Mononuclear cell (primary cell): ENCODE results near the gene RHCE. TPM values are rescaled to one million over a fixed set of nuclear protein-coding genes. Genes with fewer than 3 reads are reported as not detected.
"Not testable (repeated sequence)": the region's sequence is repeated elsewhere in the genome, so short reads cannot be mapped to it uniquely, and the experiment has no call there.

Experiments used
- H3K27me3 ChIP-seq: 2 replicates; pipeline ENCODE4 v1.6.0; 2011; ENCODE audit warnings: low read length, control low read depth; ENCODE audit not compliant: insufficient read depth
- H3K4me1 ChIP-seq: 2 replicates; pipeline ENCODE4 v1.5.1; 2011; ENCODE audit warnings: mild to moderate bottlenecking, low read length, control low read depth; ENCODE audit not compliant: insufficient read depth
- H3K4me3 ChIP-seq: 2 replicates; pipeline ENCODE4 v1.5.1; 2011; ENCODE audit warnings: mild to moderate bottlenecking, low read length, moderate library complexity
- H3K9me3 ChIP-seq: 2 replicates; pipeline ENCODE4 v1.5.1; 2011; ENCODE audit warnings: low read depth, mild to moderate bottlenecking, control low read depth, low read length
- total RNA-seq: library from RNA; depleted of rRNA; stranded (reverse); fragments of >200 nt; gene quantifications from one replicate; pipeline ENCODE4 v1.2.3, GENCODE V29; 2012

RHCE gene
- total RNA-seq, 1 donor = not detected

DNA sequence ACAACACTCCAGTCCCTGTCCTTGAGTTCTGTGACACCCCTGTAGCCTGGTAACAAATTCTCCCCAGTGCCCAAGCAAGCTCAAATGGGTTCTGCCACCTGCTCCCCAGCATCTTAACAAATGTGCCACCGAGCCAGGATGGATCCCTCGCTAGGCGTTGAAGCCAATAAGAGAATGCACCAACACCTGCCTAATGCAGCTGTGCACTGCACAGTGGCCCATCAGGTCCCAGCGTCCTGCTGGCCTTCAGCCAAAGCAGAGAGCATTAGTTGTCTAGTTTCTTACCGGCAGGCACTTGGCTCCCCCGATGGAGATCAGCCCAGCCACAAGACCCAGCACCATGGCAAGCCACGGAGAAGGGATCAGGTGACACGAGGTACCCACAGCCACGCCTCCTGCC, 31.9 kb downstream of the RHCE start:
- not testable (repeated sequence) for H3K4me1 ChIP-seq, H3K4me3 ChIP-seq, H3K27me3 ChIP-seq, H3K9me3 ChIP-seq

DNA sequence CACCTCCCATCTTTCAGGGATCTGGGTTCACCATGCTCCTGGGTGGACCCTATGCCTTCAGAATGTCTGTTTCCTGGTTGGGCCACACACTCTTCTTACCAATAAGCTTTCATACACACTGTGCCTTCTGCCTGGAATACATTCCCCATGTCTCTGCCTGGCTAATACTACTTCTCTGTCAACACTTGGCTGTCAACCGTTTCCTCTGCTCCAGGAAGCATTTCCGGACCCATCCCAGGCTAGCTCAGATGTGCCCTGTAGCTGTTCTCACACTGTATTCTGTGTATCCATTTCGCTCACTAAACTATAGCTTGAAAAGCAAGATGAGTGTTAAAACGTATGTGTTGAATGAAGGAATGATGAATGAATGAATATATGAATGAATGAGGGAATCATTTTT, 33.5 kb downstream of the RHCE start:
- H3K4me3 ChIP-seq, H3K4me1 ChIP-seq, H3K27me3 ChIP-seq, H3K9me3 ChIP-seq: not testable (repeated sequence)

DNA sequence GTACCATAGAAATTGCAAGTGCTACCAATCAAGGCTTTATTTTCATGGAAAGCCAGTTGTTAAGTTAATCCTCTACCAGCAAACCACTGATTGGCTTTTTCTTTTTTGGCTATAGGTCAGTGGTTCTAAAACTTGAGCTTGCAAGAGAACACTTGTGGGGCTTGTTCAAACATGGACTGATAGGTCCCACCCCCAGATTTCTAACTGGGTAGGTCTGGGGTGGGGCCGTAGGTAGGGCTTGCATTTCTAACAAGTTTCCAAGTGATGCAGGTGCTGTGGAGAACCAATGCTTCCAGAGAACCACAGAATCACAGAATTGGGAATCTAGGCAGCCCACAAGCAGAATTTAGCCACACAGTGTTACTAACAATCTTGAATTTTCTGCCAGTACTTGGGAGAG, 36.8 kb downstream of the RHCE start:
- H3K9me3 ChIP-seq, H3K27me3 ChIP-seq, H3K4me3 ChIP-seq, H3K4me1 ChIP-seq: not testable (repeated sequence)

DNA sequence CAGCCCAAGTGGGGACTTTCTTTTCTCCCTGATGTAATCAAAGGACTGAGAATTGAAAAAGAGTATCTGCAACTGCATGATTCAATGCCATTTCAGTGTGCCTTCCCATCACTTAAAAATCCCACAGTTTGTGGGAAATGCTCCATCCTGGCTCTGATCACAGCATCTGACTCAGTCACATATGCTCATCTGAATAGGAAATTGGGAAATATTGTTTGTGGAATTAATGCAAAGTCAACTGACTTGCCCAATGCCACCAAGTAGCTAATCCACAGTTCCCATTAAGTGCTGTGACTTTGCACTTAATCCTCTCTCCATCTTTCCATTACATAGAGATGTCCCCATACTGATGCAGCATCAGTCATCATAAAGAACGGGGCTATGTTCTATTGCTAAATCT, 37.5 kb downstream of the RHCE start:
- H3K4me1 ChIP-seq, H3K4me3 ChIP-seq, H3K9me3 ChIP-seq, H3K27me3 ChIP-seq: not testable (repeated sequence)

DNA sequence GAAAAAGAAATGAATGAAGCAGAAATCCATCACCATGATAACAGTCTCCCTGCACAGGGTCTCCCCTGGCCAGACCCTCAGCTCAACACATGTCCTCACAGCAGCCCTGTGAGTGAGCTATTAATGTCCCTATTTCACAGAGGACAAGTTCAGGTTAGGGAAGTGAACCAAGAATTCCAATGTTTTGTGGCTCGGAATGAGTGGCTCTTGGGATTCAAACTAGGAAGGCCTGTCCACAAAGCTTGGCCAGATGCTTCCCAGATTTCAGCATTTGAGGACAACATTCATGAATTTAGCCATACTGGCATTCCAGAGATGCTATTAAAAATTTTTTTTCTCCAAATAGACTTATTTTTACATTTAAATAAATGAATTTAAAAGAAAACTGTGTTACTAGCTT, 38.1 kb downstream of the RHCE start:
- not testable (repeated sequence) for H3K9me3 ChIP-seq, H3K27me3 ChIP-seq, H3K4me3 ChIP-seq, H3K4me1 ChIP-seq

DNA sequence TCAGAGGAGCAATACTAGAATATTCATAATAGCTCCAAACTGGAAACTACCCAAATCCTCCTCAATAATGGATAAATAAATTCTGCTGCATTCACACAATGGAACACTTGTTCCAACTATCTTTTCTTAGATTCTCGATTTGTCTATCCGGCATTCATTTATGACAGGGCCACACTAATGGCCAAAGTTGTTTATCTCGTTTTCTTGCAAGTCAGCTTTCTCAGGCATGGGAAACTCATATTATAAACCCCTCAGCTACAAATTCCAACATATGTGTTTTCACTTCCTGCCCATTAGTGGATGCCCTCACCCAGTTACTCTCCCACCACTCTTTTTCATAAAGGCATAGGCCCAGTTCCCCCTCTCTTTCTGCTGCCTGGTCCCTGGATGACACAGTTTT, 42.3 kb downstream of the RHCE start:
- H3K9me3 ChIP-seq, H3K27me3 ChIP-seq, H3K4me1 ChIP-seq, H3K4me3 ChIP-seq: not testable (repeated sequence)

DNA sequence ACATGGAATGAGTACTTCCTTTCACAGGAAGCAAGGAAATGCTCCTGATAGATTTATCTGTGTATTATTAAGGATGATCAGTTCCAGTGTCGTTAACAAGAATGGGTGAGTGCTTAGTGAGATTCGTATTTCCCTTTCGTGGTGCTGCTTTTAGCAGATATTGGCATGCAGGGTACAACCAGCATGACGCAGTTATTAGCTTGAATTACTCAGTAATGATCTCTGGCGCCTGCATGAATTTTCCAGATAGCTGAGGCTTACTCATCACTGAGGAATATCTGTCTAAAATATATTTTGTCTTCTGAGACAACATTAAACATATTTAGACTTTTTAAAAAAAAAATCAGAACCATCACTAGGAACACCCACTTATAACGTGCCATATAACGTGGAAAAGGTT, 48.9 kb downstream of the RHCE start:
- not testable (repeated sequence) for H3K4me1 ChIP-seq, H3K4me3 ChIP-seq, H3K9me3 ChIP-seq, H3K27me3 ChIP-seq

DNA sequence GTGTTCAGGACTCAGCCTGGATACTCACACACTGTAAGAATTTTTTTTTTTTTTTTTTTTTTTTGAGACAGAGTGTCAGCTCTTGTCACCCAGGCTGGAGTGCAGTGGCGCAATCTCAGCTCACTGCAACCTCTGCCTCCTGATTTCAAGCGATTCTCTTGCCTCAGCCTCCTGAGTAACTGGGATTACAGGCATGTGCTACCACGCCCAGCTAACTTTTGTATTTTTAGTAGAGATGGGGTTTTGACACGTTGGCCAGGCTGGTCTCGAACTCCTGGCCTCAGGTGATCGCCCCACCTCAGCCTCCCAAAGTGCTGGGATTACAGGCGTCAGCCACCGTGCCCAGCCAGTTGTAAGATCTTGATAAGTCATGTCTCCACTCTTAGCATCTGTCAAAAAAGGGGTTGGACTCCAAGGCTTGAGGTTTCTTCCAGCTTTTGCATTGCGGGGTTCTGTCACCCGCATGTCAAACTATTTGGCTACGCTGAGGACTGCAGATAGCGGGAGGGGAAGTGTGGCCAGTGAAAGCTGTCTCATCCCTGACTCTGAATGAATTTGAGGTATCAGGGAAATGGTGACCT, 50.8 kb downstream of the RHCE start:
- H3K9me3 ChIP-seq, H3K4me1 ChIP-seq, H3K4me3 ChIP-seq, H3K27me3 ChIP-seq: not testable (repeated sequence)

DNA sequence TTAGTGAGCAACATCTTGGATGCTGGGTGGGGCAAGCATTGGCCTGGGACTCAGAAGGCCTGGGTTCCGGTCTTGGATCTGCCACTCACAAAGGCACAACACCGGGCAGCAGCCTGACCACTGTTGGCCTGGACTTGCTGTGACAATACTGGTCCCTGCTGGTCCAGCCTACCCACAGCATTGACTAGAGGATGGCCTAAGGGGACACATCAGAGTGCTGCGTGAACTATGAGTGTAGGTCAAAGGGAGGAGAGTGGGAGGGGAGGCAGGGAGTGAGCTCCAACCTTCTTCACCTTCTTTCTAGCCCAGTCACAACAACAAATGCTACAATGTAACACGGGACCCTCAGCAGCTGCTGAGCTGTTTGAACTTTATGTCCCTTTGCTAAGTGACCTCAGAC, 51.4 kb downstream of the RHCE start:
- no peaks in the 10 kb centered on the region for H3K27me3 ChIP-seq
- peaks cover 6% of the 10 kb centered on the region for H3K4me1 ChIP-seq
- H3K4me3 ChIP-seq = no peak overlapping the region
- no peaks in the 10 kb centered on the region for H3K9me3 ChIP-seq

DNA sequence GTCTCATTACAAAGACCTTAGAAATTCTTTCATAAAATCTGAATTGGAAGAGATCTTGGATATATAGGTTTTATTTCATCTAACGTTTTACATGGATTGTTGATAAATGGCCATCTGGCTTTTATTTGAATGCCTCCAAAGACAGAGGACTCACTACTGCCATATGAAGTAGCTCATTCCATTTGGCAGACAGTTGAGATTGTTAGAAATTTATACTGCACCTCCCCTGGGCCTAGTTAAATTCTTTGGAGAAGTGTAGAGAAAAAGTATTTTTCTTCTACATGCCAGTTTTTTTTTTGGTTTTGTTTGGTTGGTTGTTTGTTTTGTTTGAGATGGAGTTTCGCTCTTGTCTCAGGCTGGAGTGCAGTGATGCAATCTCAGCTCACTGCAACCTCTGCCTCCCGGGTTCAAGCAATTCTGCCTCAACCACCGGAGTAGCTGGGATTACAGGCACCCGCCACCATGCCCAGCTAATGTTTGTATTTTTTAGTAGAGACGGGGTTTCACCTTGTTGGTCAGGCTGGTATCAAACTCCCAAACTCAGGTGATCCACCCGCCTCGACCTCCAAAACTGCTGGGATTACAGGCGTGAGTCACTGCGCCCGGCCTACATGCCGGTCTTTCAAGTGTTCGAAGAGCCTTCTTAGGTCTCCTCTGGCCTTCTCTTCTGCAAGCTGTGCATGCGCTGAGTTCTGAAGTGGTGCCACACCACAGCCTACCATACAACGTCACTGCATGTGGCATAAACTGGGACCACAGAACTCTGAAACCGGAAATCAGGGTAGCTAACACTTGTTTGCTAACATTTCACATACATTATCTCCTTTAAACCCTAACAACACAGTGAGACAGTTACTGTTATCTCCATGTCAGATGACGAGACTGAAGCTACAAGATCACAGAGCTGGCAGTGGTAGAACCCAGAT, 57.7 kb downstream of the RHCE start:
- H3K4me3 ChIP-seq, H3K4me1 ChIP-seq, H3K27me3 ChIP-seq, H3K9me3 ChIP-seq: not testable (repeated sequence)

DNA sequence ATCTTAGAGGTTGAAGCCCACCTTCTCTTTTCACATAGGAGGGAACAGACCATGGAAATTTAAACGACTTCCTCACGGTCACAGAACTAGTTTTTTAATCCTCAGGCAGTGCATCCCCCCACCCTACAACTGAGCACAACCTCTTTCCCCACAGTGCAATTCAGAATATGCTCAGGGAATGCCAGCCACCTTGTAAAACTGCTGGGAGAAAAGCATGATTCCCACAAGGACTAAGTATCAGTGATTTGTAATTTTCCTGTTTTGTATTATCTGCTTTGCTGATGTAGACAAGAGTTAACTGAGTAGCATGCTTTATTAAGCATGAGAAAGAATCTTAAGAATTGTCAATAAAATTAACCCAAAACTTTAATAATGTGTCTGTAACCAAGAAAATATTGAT, 58.7 kb downstream of the RHCE start:
- H3K27me3 ChIP-seq = no peaks in the 10 kb centered on the region
- H3K4me1 ChIP-seq = no peaks in the 10 kb centered on the region
- H3K4me3 ChIP-seq = no peak overlapping the region
- H3K9me3 ChIP-seq = no peaks in the 10 kb centered on the region

DNA sequence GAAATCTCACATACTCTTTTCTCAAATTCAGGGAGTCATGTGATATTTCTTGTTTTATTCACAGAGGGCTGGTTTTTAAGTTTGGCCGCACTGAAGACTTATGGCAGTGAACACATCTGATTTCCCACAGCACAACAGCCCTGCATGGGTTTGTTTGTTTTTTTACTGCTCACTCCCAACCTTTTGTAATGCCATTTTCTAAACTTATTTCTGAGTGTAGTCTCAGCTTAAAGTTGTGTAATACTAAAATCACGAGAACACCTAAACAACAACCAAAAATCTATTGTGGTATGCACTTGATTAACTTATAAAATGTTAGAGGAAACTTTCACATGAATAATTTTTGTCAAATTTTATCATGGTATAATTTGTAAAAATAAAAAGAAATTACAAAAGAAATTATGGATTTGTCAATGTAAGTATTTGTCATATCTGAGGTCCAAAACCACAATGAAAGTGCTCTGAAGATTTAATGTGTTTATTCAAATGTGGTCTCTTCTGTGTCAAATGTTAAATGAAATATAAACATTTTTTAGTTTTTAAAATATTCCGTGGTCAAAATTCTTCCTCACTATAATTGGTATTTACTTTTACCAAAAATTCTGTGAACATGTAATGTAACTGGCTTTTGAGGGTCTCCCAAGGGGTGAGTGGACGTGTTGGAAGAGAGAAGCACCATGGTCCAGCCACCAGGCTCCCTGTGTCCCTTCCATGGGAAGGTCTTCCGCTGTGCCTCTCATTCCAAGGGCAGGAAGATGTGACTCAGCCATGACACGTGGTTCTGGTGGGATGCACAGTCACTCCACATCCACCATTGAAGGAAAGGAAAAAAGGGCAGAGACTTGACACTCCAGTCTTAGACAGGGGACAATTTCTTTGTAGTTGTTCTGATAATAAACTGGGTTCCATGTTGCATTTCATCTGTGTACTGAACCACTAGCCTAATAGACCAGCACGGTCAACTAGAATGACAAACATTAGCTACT, 59.7 kb downstream of the RHCE start:
- H3K4me1 ChIP-seq = peaks cover 3% of the 10 kb centered on the region
- H3K9me3 ChIP-seq = no peaks in the 10 kb centered on the region
- no peaks in the 10 kb centered on the region for H3K27me3 ChIP-seq
- H3K4me3 ChIP-seq = no peak overlapping the region

DNA sequence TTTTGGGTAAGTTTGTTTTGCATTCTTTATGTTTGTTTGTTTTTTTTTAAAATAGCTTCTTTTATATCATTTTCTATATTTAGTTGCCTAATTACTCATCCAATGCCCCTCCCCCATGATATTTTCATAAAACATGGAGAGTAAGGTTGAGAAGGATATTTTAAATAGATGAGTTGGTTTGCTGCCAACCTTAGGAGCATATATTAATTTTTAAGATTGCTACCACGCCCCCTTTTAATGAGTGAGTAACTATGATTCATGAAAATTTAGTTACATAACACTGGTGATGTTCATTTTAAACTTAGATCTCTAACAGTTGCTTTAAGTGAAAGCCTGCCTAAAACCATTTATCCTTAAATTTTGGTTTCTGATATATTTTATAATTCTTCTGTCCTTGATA, 63.8 kb downstream of the RHCE start:
- Histone ChIP-seq H3K27me3 (no peaks in the 10 kb centered on the region), H3K4me1 (peaks cover 7% of the 10 kb centered on the region), H3K4me3 (no peak overlapping the region), H3K9me3 (no peaks in the 10 kb centered on the region)

DNA sequence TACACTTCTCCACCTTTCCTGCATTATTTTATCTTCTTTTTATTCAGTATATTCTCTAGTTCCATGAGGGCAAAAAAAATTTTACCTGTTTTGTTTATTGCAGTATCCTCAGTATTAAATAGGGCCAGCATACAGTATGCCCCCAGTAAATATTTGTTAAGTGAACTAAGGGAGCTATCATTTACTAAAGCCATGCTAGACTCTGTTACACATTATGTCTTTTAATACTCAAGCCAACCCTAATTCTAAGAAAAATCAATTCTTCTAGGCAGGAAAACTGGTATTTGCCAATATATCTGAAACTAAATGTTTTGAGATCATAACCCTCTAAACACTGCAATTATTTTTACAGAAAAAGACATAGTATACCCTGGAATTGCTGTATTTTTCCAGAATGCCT, 64.2 kb downstream of the RHCE start:
- Histone ChIP-seq H3K4me1 (peaks cover 7% of the 10 kb centered on the region), H3K9me3 (no peaks in the 10 kb centered on the region), H3K27me3 (no peaks in the 10 kb centered on the region), H3K4me3 (no peak overlapping the region)

DNA sequence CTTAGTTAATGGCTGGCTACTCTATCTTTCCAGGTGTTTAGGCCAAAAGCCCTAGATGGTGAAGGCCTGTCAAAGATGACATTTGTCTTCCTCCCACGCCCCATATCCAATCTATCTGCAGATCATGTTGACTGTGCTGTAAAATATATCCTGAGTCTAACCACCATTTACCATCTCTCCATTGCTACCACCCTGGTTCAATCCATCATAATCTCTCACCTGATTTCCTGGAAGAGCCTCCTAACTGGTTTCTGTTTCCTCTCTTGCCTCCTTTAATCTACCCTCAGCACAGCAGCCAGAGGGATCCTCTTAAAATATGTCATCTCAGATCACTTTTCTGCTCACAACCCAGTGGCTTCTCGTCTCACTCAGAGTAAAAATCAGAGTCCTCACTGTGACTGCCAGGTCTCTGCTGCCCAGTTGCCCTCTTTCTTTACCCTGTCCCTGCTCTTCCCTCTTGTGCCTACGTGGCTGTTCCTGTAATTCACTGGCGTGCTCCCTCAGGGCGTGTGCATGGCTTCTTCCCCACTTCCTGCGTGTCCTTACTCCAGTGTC, 64.7 kb downstream of the RHCE start:
- H3K27me3 ChIP-seq = no peaks in the 10 kb centered on the region
- H3K4me1 ChIP-seq = peaks cover 7% of the 10 kb centered on the region
- H3K4me3 ChIP-seq = no peak overlapping the region
- H3K9me3 ChIP-seq = no peaks in the 10 kb centered on the region
